GM12878 (cell line): Measurements from ENCODE around the gene ALMS1. TPM values are rescaled to one million over a fixed set of nuclear protein-coding genes. Genes with fewer than 3 reads are reported as not detected.

Source experiments
- polyA plus RNA-seq, 11 experiments: library from polyadenylated mRNA; depleted of rRNA in 4 of 11; unstranded in 6 of 11; stranded (reverse) in 5 of 11; fragments of >200 nt; fragmentation: Nextera tagmentation in 4 of 11; fragmentation: Illumina TruSeq in 1 of 11; extraction: Ambion mirVana in 4 of 11; extraction: Trizol in 1 of 11; gene quantifications; 1 replicate in 1 of 11; 2 replicates in 10 of 11; pipeline versions ENCODE4 v1.2.1 to v1.2.3, GENCODE V29; 2011 to 2016; ENCODE audit warnings: inconsistent platforms in 2 of 11, missing spikeins in 2 of 11, low read depth in 1 of 11
- total RNA-seq, 4 experiments: library from RNA; depleted of rRNA in 3 of 4; stranded (reverse); fragments of >200 nt in 3 of 4; fragmentation: Illumina TruSeq in 1 of 4; extraction: Trizol in 1 of 4; gene quantifications; 2 replicates each; pipeline versions ENCODE4 v1.2.1 to v1.2.3, GENCODE V29; 2013 to 2021

Gene ALMS1
- total and polyA plus RNA-seq, 10 of the 15 experiments (the other 5 are each of a cell fraction or from before 2014, with no cell fraction given): 1.1 to 25.8 (median 10.6) TPM

Other genes with a start within 250 kb of the ALMS1 start
- gene NOTO, start 183.3 kb upstream of the ALMS1 start, total RNA-seq (2014; rRNA removed): not detected in 2 replicates
- not detected in 2 replicates for gene NOTO, start 183.3 kb upstream of the ALMS1 start, total RNA-seq (2014; rRNA removed; fragmentation: Illumina TruSeq; extraction: Trizol)
- not detected in 2 replicates for gene NOTO, start 183.3 kb upstream of the ALMS1 start, total RNA-seq (2021)
- gene NOTO, start 183.3 kb upstream of the ALMS1 start, polyA plus RNA-seq (2011; rRNA removed): not detected in 2 replicates
- not detected in 2 replicates for gene NOTO, start 183.3 kb upstream of the ALMS1 start, polyA plus RNA-seq (2014; fragmentation: Illumina TruSeq; extraction: Trizol)
- not detected for gene NOTO, start 183.3 kb upstream of the ALMS1 start, polyA plus RNA-seq (2014; fragmentation: Nextera tagmentation; extraction: Ambion mirVana)
- gene NOTO, start 183.3 kb upstream of the ALMS1 start, polyA plus RNA-seq (2014; rRNA removed): not detected in 2 replicates
- gene NOTO, start 183.3 kb upstream of the ALMS1 start, polyA plus RNA-seq (2016; fragmentation: Nextera tagmentation; extraction: Ambion mirVana): not detected
- 31.4 and 31.5 TPM in 2 replicates for gene SMYD5, start 171.6 kb upstream of the ALMS1 start, total RNA-seq (2014; rRNA removed)
- 21.1 and 21.2 TPM in 2 replicates for gene SMYD5, start 171.6 kb upstream of the ALMS1 start, total RNA-seq (2014; rRNA removed; fragmentation: Illumina TruSeq; extraction: Trizol)
- 30.8 and 34.4 TPM in 2 replicates for gene SMYD5, start 171.6 kb upstream of the ALMS1 start, total RNA-seq (2021)
- 23.1 and 34.7 TPM in 2 replicates for gene SMYD5, start 171.6 kb upstream of the ALMS1 start, polyA plus RNA-seq (2011; rRNA removed)
- 29.9 and 35.3 TPM in 2 replicates for gene SMYD5, start 171.6 kb upstream of the ALMS1 start, polyA plus RNA-seq (2014; fragmentation: Illumina TruSeq; extraction: Trizol)
- 1 to 10 TPM; 6.1 to 6.6 TPM for gene SMYD5, start 171.6 kb upstream of the ALMS1 start, polyA plus RNA-seq (2014; fragmentation: Nextera tagmentation; extraction: Ambion mirVana)
- 33.8 and 34.1 TPM in 2 replicates for gene SMYD5, start 171.6 kb upstream of the ALMS1 start, polyA plus RNA-seq (2014; rRNA removed)
- gene SMYD5, start 171.6 kb upstream of the ALMS1 start, polyA plus RNA-seq (2016; fragmentation: Nextera tagmentation; extraction: Ambion mirVana): 10 to 100 TPM; 18.4 to 18.8 TPM
- gene PRADC1, start 152.6 kb upstream of the ALMS1 start, total RNA-seq (2014; rRNA removed): 16.9 and 18.6 TPM in 2 replicates
- 11.7 and 12.4 TPM in 2 replicates for gene PRADC1, start 152.6 kb upstream of the ALMS1 start, total RNA-seq (2014; rRNA removed; fragmentation: Illumina TruSeq; extraction: Trizol)
- gene PRADC1, start 152.6 kb upstream of the ALMS1 start, total RNA-seq (2021): 13.4 and 15.7 TPM in 2 replicates
- gene PRADC1, start 152.6 kb upstream of the ALMS1 start, polyA plus RNA-seq (2011; rRNA removed): 5.1 and 8.9 TPM in 2 replicates
- 6.2 and 12.6 TPM in 2 replicates for gene PRADC1, start 152.6 kb upstream of the ALMS1 start, polyA plus RNA-seq (2014; fragmentation: Illumina TruSeq; extraction: Trizol)
- gene PRADC1, start 152.6 kb upstream of the ALMS1 start, polyA plus RNA-seq (2014; fragmentation: Nextera tagmentation; extraction: Ambion mirVana): 1 to 10 TPM; 3.7 to 8.1 TPM
- 14.9 and 16.1 TPM in 2 replicates for gene PRADC1, start 152.6 kb upstream of the ALMS1 start, polyA plus RNA-seq (2014; rRNA removed)
- 10 to 100 TPM; 31.5 to 39.0 TPM for gene PRADC1, start 152.6 kb upstream of the ALMS1 start, polyA plus RNA-seq (2016; fragmentation: Nextera tagmentation; extraction: Ambion mirVana)
- gene CCT7, start 151.5 kb upstream of the ALMS1 start, total RNA-seq (2014; rRNA removed): 468 and 475 TPM in 2 replicates
- gene CCT7, start 151.5 kb upstream of the ALMS1 start, total RNA-seq (2014; rRNA removed; fragmentation: Illumina TruSeq; extraction: Trizol): 472 and 478 TPM in 2 replicates
- 474 and 494 TPM in 2 replicates for gene CCT7, start 151.5 kb upstream of the ALMS1 start, total RNA-seq (2021)
- gene CCT7, start 151.5 kb upstream of the ALMS1 start, polyA plus RNA-seq (2011; rRNA removed): 498 and 571 TPM in 2 replicates
- 574 and 674 TPM in 2 replicates for gene CCT7, start 151.5 kb upstream of the ALMS1 start, polyA plus RNA-seq (2014; fragmentation: Illumina TruSeq; extraction: Trizol)
- 100 to 1,000 TPM; 206 to 377 TPM for gene CCT7, start 151.5 kb upstream of the ALMS1 start, polyA plus RNA-seq (2014; fragmentation: Nextera tagmentation; extraction: Ambion mirVana)
- gene CCT7, start 151.5 kb upstream of the ALMS1 start, polyA plus RNA-seq (2014; rRNA removed): 530 and 598 TPM in 2 replicates
- gene CCT7, start 151.5 kb upstream of the ALMS1 start, polyA plus RNA-seq (2016; fragmentation: Nextera tagmentation; extraction: Ambion mirVana): 100 to 1,000 TPM; 455 to 510 TPM
- gene FBXO41, start 101.4 kb upstream of the ALMS1 start, total RNA-seq (2014; rRNA removed): 11.7 and 14.7 TPM in 2 replicates
- gene FBXO41, start 101.4 kb upstream of the ALMS1 start, total RNA-seq (2014; rRNA removed; fragmentation: Illumina TruSeq; extraction: Trizol): 7.4 and 7.9 TPM in 2 replicates
- 37.0 and 38.9 TPM in 2 replicates for gene FBXO41, start 101.4 kb upstream of the ALMS1 start, total RNA-seq (2021)
- 14.5 and 18.9 TPM in 2 replicates for gene FBXO41, start 101.4 kb upstream of the ALMS1 start, polyA plus RNA-seq (2011; rRNA removed)
- 11.7 and 17.4 TPM in 2 replicates for gene FBXO41, start 101.4 kb upstream of the ALMS1 start, polyA plus RNA-seq (2014; fragmentation: Illumina TruSeq; extraction: Trizol)
- gene FBXO41, start 101.4 kb upstream of the ALMS1 start, polyA plus RNA-seq (2014; fragmentation: Nextera tagmentation; extraction: Ambion mirVana): 1 to 10 TPM; 1.9 to 2.0 TPM
- gene FBXO41, start 101.4 kb upstream of the ALMS1 start, polyA plus RNA-seq (2014; rRNA removed): 29.9 and 32.7 TPM in 2 replicates
- gene FBXO41, start 101.4 kb upstream of the ALMS1 start, polyA plus RNA-seq (2016; fragmentation: Nextera tagmentation; extraction: Ambion mirVana): 1 to 10 TPM; 2.8 to 4.1 TPM
- gene EGR4, start 92.3 kb upstream of the ALMS1 start, total RNA-seq (2014; rRNA removed): not detected in 2 replicates
- not detected in 2 replicates for gene EGR4, start 92.3 kb upstream of the ALMS1 start, total RNA-seq (2014; rRNA removed; fragmentation: Illumina TruSeq; extraction: Trizol)
- 0.16 TPM in 1 of 2 replicates, not detected in the other for gene EGR4, start 92.3 kb upstream of the ALMS1 start, total RNA-seq (2021)
- gene EGR4, start 92.3 kb upstream of the ALMS1 start, polyA plus RNA-seq (2011; rRNA removed): not detected in 2 replicates
- not detected in 2 replicates for gene EGR4, start 92.3 kb upstream of the ALMS1 start, polyA plus RNA-seq (2014; fragmentation: Illumina TruSeq; extraction: Trizol)
- not detected for gene EGR4, start 92.3 kb upstream of the ALMS1 start, polyA plus RNA-seq (2014; fragmentation: Nextera tagmentation; extraction: Ambion mirVana)
- not detected in 2 replicates for gene EGR4, start 92.3 kb upstream of the ALMS1 start, polyA plus RNA-seq (2014; rRNA removed)
- gene EGR4, start 92.3 kb upstream of the ALMS1 start, polyA plus RNA-seq (2016; fragmentation: Nextera tagmentation; extraction: Ambion mirVana): under 1 TPM in 1 of 2 experiments, not detected in 1; 0.07 TPM